ENCODE measurements around the gene GNAS-AS1.
A peak's percentile ranks its signal among the peaks of the same experiment; 100 is the strongest.
"Not testable (repeated sequence)": the region's sequence is repeated elsewhere in the genome, so short reads cannot be mapped to it uniquely, and the experiment has no call there.

Gene GNAS-AS1

DNA sequence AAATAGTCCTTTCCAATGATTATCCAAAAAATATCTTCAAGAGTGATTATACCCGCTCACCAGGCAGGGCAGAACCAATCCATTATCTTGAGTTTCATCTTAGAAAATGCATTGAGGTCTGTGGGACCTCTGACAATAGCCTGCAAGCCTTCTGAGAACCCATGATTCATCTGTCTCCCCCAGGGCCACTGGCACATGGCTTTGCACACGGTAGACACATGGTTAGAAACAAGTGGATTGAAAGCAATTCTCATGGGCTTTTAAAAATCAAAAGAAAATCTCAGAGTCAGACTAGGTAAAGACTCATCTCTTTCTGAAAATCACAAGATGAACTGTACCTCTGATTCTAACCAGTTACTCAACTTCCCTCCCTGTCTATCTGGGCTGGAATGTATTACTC is 15.5 kb downstream of the GNAS-AS1 start:
- no peak for DNase-seq (ENCODE audit: low spot score)

DNA sequence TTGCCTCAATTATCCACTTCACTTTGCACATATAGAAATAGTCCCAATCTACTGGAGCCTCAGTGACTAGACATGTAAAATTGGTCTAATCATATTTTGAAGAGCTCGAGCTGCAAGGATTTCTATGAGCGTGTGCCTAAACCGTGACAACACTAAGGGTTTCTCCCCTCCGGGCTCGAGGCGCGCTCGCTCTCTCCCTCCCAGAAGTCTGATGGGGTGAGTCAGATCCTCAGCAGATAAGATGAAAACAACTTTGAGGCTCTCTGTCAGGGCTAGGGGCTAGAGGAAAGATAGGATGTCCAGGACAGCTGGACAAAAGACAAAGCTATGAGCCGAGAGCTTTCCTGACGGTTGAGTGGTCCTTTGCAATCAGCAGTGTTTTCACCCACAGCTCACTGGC is 16.8 kb downstream of the GNAS-AS1 start:
- no peak for DNase-seq (ENCODE audit: low spot score)

DNA sequence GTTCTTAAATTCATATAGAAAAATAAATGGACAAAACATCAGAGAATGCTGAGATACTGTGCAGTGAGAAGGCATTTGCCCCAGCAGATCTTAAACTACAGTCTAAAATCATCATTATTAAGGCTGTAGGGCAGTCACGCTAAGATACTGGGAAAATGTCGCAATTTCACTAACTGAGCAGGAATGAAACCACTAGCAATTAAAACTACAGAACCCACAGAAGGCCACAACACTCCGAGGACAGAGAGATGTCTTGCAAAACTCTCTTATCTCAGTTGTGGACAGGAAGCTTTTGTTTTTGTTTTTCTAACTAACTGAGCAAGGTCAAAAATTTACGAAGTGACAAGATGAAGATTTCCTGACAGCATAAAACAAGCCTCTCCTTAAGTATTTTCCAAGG is 18.2 kb downstream of the GNAS-AS1 start:
- no peak for DNase-seq (ENCODE audit: low spot score)

DNA sequence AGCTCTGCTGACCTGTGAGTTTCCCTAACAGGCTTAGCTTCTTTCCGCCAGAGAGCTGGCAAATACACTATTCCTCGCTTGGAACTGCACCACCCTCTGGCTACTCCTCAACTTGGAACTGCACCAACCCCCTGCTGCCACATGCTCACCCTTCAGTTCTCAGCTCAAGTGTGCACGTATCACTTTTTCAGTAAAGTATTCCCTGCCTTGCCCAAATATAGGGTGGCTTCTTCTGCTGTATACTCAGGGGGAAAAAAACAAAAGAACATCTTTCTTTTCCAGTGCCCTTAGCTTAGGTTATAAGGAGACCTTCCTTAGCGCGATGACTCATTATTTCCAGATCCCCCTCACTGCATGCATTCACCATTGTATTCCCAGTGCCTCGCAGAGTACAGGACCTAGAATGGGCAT is 21.2 kb downstream of the GNAS-AS1 start:
- DNase-seq (ENCODE audit: low spot score) = peak; percentile 16

DNA sequence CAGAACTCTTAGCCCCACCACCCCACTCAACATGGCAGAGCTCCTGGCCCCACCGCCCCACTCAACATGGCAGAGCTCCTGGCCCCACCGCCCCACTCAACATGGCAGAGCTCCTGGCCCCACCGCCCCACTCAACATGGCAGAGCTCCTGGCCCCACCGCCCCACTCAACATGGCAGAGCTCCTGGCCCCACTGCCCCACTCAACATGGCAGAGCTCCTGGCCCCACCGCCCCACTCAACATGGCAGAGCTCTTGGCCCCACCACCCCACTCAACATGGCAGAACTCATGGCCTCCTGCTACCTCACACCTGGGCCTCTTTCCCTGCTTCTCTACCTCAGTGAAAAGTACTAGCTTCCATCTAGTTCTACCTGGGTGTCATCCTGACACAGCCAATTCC is 21.9 kb downstream of the GNAS-AS1 start:
- DNase-seq (ENCODE audit: low spot score) = not testable (repeated sequence)

DNA sequence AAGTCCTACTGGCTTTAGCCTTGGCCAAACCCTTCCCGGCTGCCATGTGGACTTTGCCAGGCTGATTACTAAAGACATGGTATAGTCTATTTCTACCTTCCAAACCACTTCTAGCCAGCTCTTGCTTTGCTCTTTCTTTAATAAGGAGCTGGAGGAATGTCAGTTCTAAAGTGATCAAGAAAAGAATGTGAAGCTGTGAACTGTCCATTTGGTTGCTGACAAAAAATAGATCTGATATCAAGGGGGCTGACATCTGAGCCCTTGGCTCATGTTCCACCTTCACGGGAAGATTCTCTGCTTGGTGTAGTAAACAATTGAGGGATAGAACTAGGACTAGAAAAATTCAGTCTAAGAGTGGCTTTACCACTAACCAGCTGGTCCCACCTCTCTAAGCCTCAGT is 22.6 kb downstream of the GNAS-AS1 start:
- no peak for DNase-seq (ENCODE audit: low spot score)

DNA sequence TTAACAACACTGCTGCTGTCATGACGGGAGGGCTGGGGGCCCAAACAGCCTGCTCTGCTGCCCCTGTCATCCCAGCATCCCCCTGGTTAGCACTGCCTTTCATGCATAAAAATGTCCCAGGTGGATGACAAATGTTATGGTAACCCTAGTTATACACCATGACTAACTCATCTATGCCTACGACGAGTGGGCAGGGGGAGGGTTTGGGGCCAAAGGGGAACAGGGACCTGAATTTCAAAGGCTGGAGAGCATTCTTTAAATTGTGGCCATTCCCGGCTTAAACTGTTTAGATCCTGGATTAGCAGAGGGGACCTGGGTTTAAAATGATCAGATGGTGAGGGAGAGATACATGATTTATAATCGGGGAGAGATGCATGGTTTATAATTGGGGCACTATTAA is 24.4 kb downstream of the GNAS-AS1 start:
- no peak for DNase-seq (ENCODE audit: low spot score)

DNA sequence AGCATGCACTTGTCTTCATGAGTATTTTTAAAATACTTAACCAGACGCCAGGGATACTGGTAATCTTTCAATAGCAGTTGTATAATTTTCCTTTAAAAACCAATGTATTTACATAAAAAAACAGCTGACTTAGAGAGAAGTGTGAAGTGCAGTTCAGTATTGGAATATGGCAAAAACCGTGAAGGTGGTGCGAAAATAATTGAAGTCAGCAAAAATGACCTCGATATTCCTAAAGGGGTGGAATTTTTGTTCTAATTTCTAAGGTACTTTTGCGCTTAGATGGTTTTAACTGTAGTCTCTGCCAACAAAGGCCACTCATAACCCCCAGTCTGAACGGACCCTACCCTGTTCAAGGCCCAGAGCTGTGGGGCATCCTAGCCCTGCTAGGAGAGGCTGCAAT is 25.3 kb downstream of the GNAS-AS1 start:
- no peak for DNase-seq (ENCODE audit: low spot score)

DNA sequence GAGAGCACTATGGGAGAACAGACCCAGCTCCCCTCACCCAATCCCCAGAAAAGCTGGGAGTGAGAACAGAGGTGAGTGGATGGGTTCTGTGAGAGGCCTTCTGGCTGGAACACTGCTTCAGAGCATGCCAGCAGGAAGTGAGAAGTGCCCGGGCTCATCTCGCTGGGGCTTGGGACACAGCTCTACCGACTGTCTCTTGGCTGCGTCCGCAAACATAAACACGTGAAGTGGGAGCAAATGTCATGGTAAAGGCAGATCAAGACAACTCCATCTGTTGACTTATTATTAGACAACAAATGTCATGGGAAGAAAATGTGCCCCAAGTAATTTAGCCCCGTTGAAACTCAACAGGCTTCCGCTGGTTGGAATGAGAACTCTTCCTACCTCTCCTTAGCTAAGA is 25.9 kb downstream of the GNAS-AS1 start:
- DNase-seq (ENCODE audit: low spot score) = no peak

DNA sequence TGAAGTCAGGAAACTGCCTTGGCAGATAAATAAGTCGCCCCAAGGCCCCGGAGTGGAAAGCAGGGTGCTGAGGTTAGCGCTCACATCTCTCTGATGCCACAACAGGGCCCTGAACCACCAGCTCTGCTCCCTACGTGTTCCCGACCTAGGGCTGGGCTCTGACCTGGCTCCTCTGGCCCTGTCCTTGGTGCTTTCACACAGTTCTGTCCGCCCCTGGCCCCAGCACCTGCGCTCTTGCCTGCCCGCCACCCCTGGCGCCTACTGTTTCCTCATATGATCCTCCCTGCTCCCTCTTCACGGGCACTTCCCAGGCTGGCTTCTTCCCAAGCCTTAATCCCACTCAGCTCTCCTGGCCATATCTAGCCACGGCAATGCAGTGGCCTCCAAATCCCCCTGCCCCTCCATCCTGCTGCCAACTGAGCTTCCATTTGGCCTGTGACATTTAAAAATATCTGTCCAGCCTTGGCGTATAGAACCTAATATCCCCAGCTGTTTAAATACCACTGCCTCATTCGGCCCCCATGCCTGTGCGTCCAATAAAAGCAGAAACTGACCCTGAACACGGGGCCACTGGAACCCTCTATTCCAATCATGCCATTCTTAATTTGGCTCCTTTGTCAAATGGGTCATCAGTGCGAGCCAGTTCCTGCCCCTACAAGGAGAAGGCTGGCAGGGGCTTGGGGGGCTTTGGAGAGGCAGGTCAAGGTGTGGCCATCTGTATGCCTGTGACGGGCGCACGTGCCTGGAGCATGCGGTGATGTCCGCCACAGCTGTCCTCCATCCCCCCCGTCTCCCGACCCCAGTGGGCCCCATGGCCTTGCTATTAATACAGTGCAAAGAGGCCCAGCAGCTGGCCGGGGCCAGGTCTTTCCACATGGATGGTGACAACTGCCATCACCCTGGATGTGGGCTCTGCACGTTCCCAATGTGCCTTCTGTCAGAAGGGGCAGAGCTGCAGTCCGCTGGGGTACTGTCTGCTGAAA is 27.7 kb downstream of the GNAS-AS1 start:
- no peak for DNase-seq (ENCODE audit: low spot score)

DNA sequence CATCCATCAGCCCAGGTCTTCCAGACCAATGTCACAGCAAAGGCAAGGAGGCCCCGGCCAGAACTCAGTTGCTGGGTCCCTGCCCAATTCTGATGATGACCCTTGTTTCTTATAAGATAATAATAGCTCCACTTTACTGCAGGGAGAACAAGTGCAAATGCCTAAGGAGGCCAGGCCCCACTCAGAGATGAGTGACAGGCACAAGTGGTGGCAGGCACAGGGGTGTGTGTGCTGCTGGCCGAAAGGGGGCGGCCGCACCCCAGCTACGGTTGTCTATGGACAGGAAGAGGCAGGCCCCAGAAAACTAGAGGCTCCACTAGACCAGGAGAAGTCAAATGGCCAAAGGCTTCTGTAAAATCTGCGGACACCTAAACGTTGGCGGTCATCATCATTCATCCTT is 28.6 kb downstream of the GNAS-AS1 start:
- DNase-seq (ENCODE audit: low spot score) = no peak

DNA sequence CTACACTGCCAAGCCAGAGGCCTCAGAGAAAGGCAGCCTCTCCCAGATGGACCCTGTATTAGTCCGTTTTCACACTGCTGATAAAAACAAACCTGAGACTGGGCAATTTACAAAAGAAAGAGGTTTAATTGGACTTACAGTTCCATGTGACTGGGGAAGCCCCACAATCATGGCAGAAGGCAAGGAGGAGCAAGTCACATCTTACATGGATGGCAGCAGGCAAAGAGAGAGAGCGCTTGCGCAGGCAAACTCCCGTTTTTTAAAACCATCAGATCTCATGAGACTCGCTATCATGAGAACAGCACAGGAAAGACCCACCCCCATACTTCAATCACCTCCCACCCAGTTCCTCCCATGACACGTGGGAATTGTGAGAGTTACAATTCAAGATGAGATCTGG is 30.2 kb downstream of the GNAS-AS1 start:
- not testable (repeated sequence) for DNase-seq (ENCODE audit: low spot score)

DNA sequence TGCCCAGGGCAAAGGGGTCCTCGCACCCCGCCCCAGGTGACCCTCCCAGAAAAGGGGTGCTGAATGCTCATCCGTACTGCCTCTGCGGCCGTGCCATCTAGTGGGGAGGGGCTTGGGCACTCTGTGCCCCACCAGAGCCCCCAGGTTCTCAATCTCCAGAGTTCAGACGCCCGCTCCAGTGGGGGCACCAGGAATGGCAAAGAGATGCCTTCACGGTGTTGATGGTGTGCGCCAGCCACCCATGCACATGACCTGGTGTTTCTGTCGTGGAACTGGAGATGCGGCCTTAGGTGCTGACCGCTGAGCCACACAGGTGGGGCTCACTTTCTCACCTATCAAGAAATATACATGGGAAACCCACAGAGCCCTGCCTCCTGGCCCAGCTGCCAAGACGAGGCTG is 30.8 kb downstream of the GNAS-AS1 start:
- no peak for DNase-seq (ENCODE audit: low spot score)

DNA sequence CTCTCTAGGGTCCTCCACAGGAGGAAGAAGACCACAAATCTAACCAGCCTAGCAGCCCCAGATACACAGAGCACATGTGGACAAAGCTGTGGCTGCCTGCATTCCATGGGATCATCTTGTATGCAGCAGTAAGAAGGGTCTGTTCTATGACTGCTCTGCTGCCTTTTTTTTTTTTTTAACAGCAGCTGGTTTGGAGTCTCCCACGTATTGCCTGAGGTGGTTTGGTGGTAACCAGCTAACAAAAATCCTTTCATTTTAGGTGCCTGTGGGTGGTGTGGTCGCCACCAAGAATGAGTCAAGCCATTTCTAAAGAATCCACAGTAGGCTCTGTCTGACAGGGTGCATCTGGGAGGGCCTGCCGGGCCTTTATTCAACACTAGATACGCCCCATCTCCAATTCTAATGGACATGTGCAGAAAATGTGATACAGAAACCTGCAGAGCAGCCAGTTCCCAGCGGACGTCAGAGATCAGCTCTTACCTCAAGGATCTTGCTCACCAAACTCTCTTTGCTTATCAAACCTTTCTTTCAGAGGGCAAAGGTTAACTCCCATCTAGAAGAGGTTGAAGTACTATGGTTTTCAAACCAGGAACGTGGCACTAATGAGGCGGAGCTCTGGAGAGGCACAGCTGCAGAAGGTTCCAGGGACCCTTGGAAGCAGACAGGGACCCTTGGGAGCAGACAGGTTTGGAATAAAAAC is 32.0 kb downstream of the GNAS-AS1 start:
- DNase-seq (ENCODE audit: low spot score) = no peak

DNA sequence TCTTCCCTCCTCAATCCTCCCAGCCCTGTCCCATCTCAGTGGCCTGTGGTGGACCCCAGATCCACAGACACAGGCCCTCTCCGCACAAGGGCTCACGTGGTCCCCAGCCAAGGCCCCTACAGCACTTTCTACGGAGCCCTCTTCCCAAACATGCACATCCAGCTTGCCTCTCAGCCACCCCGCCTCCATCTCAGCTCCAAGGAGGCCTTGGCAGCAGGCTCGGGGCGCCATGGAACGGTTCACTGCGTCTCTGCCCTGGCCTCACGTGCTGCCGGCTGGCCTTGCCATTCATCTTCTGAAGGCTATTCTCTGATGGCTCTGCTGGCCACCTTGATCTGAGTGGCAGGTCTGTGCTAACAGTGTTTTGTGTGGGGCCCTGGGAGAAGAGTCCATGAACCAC is 33.0 kb downstream of the GNAS-AS1 start:
- DNase-seq (ENCODE audit: low spot score) = no peak

DNA sequence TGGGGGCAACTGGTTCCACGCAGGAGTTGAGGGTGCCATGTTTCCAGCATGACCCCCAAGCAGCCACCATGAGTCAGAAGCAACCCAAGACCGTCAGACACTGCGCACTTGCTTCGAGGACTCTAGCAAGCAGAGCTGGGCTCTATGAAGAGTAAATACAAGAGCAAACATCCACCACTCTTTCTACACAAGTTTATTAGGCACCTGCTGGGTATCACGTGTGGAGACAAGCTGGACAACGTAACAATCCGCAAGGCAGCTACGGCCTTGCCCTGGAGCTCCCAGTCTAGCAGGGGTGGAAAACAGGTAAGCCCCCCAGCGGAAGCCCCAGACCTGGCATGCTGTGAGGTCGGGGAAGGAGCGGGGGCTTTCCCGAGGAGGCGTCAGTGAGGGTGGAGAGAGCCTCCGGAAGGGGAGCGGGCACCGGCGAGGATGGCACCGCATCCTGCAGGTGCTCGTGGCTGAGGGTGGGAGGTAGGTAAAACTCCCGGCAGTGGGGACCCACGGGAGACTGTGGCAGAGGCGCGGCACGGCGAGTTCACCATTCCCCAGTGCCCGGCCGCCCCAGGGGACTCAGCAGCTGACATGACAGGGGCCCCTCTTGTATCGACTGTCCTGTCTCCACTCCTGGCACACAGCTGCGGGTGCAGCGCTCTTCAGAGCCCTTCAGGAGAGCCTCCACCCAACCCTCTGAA is 33.6 kb downstream of the GNAS-AS1 start:
- no peak for DNase-seq (ENCODE audit: low spot score)

DNA sequence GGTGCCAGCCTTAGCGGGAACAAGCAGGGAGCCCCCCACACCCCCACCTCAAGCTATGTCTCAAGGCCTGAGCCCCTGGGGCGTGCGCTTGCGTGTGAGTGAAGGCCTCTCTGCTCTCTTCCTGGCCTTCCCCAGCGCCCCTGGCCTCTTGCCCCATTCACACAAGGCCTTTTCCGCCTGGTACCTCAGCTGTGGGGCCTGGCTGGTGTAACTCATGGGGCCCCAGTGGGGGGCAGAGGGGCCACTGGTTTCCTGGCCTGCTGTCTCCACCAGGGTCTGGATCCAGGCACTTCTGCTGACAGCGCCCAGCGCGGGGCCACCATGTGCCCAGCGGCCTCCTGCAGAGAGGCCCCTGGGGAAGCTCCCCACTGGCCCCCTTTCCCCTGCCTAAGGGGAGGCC is 34.7 kb downstream of the GNAS-AS1 start:
- DNase-seq (ENCODE audit: low spot score) = no peak

DNA sequence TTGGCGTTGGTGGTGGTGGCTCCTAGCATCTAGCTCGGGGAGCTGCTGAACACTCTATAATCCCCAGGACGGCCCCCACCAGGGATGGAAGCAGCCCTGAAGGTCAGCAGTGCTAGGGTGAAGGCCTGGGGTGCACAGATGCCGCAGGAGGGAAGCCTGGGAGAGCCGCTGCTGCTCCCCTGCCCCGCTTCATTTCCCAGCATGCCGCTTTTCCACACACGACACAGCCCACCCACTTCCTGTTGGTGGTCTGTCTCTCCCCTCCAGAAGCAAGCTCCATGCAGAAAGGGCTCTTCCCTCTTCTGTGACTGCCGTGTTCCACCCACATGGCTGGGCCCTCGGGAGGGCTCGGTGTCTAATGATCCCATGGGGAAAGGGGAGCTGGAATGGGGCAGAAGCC is 35.3 kb downstream of the GNAS-AS1 start:
- DNase-seq (ENCODE audit: low spot score) = no peak

DNA sequence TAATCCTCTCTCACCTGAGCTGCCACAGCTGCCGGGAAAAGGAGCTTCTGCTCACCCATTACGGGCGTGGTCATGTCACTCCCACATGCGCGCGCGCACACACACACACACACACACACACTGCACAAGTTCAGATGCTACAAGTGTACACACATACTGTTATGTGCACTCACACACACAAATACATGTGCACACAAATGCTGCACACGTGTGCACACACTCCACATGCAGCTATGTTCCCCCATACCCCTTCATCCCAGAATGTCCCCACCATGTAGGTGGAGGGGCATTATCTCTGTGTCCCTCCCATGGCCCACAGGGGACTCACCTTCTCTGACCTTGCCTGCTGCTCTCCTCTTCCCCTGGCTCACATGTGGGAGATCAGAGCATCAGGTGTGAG is 37.3 kb downstream of the GNAS-AS1 start:
- no peak for DNase-seq (ENCODE audit: low spot score)

DNA sequence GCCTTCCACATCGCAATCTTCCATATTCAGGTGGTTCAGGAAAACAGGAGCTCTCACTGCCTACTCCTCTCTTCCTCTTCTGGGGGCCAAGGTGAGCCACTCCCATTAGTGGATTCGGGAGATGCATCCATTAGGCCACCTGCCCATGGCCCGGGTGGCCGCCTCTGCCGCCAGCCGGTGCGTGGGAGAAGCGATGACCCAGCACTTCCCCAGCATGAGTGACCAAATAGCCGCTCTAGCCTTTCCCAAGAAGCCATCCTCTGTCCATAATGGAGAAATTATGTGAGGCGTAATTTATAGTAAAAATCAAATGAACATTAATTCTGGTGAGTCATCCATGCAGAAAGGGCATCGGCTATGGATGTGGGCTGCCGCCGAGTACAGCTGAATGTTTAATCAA is 39.4 kb downstream of the GNAS-AS1 start:
- DNase-seq (ENCODE audit: low spot score) = no peak

DNA sequence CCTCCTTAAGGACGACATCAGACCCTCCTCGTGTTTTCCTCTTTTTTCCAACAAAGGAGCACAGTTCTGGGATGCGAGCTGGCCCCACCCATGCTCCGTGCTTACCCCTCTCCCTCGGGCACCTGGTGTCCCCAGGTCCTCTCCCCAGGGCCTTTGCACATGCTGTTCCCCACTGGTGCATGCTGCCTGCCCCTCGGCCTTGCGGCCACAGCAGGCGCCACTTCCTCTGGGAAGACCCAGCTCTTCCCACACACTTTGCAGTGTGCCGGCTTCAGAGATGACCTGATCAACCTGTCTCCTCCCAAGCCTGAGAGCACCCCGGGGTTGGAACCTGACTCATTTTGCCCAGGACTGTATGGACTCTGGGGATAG is 39.8 kb downstream of the GNAS-AS1 start:
- no peak for DNase-seq (ENCODE audit: low spot score)

DNA sequence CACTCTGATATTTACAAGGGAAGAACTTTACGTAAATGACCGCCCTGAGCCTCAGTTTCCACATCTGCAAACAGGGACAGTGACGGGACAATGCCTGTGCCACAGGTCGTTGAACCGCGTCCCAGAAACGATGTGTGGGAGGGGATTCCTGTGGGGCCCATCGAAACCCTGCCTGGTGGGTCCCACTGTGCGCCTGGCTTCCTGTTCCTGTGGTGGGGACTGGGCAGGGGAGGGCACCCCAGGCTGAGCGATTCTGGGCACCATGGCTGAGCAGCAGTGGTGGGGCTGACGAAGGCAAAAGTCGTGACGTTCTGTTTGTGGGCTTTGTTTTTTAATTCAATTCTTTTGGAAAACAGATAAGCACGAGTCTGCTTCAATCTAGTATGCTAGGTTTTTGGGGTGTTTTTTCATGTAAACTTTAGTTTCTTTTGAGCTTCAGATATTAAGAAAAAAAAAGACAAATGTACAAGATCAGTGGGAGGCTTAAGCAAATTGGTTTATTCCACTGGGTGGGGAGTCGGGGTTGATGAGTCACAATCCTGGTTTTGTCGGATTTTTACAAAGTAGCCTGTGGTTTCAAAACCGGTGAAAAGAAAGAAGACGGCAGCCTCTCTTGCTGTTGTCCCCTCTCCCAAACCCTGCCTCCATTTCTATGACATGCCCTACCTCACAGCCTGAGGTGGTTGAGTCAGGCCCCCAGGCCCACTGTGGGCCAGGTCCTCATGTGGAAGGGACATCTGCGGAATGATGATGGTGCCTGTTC is 40.4 kb downstream of the GNAS-AS1 start:
- DNase-seq (ENCODE audit: low spot score) = no peak
